SK-N-SH treated with all-trans-retinoic acid at 6 μM for 48 hours (cell line): ENCODE measurements around the gene CHRNA7.

ENCODE experiments used
- BACH2 ChIP-seq: fragments of 250-450 bp; sonication (Bioruptor Pico); IDR thresholded peaks from 2 replicates; pipeline ENCODE4 v1.9.0; 2021; ENCODE audit warnings: mild to moderate bottlenecking, borderline replicate concordance
- PPARA ChIP-seq: fragments of 250-450 bp; sonication (Bioruptor Pico); IDR thresholded peaks from 2 replicates; pipeline ENCODE4 v1.5.0; 2020; ENCODE audit warnings: mild to moderate bottlenecking, borderline replicate concordance
- RARB ChIP-seq: fragments of 250-450 bp; sonication (Bioruptor Pico); IDR thresholded peaks from 2 replicates; pipeline ENCODE4 v1.8.0; 2021; ENCODE audit warnings: mild to moderate bottlenecking, moderate library complexity
- TCF4 ChIP-seq: fragments of 250-450 bp; sonication (Bioruptor Pico); IDR thresholded peaks from 2 replicates; pipeline ENCODE4 v1.8.0; 2021; ENCODE audit warnings: mild to moderate bottlenecking, moderate library complexity, borderline replicate concordance
- ZFP3 ChIP-seq: fragments of 250-450 bp; sonication (Bioruptor Pico); IDR thresholded peaks from 2 replicates; pipeline ENCODE4 v1.5.0; 2020; ENCODE audit warnings: mild to moderate bottlenecking, moderate library complexity
- ZFP30 ChIP-seq: fragments of 450-650 bp; formaldehyde crosslinking; IDR thresholded peaks from 2 replicates; pipeline ENCODE4 v1.5.0; 2022; ENCODE audit warnings: mild to moderate bottlenecking, moderate library complexity
- ZNF70 ChIP-seq: fragments of 450-650 bp; formaldehyde crosslinking; IDR thresholded peaks from 2 replicates; pipeline ENCODE4 v1.5.0; 2020; ENCODE audit warnings: mild to moderate bottlenecking, moderate library complexity
- ZNF8 ChIP-seq: fragments of 450-650 bp; formaldehyde crosslinking; IDR thresholded peaks from 2 replicates; pipeline ENCODE4 v1.5.0; 2020; ENCODE audit warnings: mild to moderate bottlenecking, moderate library complexity
- TF ChIP-seq, protein P1 (sequence below): fragments of 250-450 bp; sonication (Bioruptor Pico); IDR thresholded peaks from 2 replicates; pipeline ENCODE4 v1.8.0; 2020; ENCODE audit warnings: mild to moderate bottlenecking, moderate library complexity, borderline replicate concordance
- TF ChIP-seq, protein P2 (sequence below): fragments of 250-450 bp; sonication (Bioruptor Pico); IDR thresholded peaks from 2 replicates; pipeline ENCODE4 v1.8.0; 2021; ENCODE audit warnings: low read depth, mild to moderate bottlenecking, moderate library complexity, borderline replicate concordance

DNA sequence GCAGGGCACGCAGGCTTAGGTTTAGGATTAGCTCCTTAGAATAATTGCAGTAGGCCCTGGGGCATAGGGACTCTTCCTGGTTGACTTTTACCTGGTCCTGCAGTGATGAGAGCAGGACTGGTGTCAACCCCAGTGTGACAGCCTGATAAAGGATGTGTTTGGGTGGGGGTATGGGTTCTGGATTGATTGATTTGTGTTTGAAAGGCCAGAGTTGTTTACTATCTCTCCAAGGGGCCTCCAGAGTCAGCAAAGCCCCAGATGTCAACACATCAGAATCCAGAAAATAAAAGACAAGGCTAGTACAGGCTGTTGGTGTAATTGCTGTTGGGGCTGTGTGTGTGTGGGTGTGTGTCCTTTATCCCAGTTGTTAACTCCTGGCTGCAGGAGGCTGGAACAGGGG lies 122.3 kb downstream of the CHRNA7 start:
- TF ChIP-seq, protein P1, sequence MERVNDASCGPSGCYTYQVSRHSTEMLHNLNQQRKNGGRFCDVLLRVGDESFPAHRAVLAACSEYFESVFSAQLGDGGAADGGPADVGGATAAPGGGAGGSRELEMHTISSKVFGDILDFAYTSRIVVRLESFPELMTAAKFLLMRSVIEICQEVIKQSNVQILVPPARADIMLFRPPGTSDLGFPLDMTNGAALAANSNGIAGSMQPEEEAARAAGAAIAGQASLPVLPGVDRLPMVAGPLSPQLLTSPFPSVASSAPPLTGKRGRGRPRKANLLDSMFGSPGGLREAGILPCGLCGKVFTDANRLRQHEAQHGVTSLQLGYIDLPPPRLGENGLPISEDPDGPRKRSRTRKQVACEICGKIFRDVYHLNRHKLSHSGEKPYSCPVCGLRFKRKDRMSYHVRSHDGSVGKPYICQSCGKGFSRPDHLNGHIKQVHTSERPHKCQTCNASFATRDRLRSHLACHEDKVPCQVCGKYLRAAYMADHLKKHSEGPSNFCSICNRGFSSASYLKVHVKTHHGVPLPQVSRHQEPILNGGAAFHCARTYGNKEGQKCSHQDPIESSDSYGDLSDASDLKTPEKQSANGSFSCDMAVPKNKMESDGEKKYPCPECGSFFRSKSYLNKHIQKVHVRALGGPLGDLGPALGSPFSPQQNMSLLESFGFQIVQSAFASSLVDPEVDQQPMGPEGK: no peak
- TF ChIP-seq ZFP30 (CRISPR knock-in tag): no peak
- no peak for TF ChIP-seq PPARA (CRISPR knock-in tag)
- TF ChIP-seq ZNF8 (CRISPR knock-in tag): no peak
- TF ChIP-seq RARB: no peak
- no peak for TF ChIP-seq ZFP3 (CRISPR knock-in tag)
- no peak for TF ChIP-seq ZNF70 (CRISPR knock-in tag)
- TF ChIP-seq, protein P2, sequence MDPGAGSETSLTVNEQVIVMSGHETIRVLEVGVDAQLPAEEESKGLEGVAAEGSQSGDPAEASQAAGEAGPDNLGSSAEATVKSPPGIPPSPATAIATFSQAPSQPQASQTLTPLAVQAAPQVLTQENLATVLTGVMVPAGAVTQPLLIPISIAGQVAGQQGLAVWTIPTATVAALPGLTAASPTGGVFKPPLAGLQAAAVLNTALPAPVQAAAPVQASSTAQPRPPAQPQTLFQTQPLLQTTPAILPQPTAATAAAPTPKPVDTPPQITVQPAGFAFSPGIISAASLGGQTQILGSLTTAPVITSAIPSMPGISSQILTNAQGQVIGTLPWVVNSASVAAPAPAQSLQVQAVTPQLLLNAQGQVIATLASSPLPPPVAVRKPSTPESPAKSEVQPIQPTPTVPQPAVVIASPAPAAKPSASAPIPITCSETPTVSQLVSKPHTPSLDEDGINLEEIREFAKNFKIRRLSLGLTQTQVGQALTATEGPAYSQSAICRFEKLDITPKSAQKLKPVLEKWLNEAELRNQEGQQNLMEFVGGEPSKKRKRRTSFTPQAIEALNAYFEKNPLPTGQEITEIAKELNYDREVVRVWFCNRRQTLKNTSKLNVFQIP (CRISPR knock-in tag): no peak
- TF ChIP-seq BACH2 (CRISPR knock-in tag): no peak
- no peak for TF ChIP-seq TCF4 (CRISPR knock-in tag)
